Measurements from ENCODE around the gene PIP5K1C. TPM values are rescaled to one million over a fixed set of nuclear protein-coding genes. Genes with fewer than 3 reads are reported as not detected.

The PIP5K1C gene, protein sequence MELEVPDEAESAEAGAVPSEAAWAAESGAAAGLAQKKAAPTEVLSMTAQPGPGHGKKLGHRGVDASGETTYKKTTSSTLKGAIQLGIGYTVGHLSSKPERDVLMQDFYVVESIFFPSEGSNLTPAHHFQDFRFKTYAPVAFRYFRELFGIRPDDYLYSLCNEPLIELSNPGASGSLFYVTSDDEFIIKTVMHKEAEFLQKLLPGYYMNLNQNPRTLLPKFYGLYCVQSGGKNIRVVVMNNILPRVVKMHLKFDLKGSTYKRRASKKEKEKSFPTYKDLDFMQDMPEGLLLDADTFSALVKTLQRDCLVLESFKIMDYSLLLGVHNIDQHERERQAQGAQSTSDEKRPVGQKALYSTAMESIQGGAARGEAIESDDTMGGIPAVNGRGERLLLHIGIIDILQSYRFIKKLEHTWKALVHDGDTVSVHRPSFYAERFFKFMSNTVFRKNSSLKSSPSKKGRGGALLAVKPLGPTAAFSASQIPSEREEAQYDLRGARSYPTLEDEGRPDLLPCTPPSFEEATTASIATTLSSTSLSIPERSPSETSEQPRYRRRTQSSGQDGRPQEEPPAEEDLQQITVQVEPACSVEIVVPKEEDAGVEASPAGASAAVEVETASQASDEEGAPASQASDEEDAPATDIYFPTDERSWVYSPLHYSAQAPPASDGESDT
- total RNA-seq = 26.5 and 26.6 TPM in 2 replicates

GRCh38 chr19:3700242-3701032 is at the start of gene PIP5K1C:
Gene PIP5K1C, minus strand, starts transcription at chr19:3700468. Its CDS starts 78 bp downstream, at chr19:3700390.
- TF ChIP-seq, protein P1, sequence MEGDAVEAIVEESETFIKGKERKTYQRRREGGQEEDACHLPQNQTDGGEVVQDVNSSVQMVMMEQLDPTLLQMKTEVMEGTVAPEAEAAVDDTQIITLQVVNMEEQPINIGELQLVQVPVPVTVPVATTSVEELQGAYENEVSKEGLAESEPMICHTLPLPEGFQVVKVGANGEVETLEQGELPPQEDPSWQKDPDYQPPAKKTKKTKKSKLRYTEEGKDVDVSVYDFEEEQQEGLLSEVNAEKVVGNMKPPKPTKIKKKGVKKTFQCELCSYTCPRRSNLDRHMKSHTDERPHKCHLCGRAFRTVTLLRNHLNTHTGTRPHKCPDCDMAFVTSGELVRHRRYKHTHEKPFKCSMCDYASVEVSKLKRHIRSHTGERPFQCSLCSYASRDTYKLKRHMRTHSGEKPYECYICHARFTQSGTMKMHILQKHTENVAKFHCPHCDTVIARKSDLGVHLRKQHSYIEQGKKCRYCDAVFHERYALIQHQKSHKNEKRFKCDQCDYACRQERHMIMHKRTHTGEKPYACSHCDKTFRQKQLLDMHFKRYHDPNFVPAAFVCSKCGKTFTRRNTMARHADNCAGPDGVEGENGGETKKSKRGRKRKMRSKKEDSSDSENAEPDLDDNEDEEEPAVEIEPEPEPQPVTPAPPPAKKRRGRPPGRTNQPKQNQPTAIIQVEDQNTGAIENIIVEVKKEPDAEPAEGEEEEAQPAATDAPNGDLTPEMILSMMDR (IDR thresholded peaks at IDR 0.05; ENCODE audit: insufficient read depth, low read length, poor library complexity, severe bottlenecking) = peak; percentile 65
- DNase-seq (ENCODE audit: low read depth) = no peak
- Histone ChIP-seq H3K27me3 (ENCODE audit: control insufficient read depth, insufficient read depth, low read length) (no peaks in the 10 kb centered on the region), H3K4me3 (ENCODE audit: low read depth, low read length) (peak within 1 kb of the TSS; percentile 89), H3K36me3 (ENCODE audit: control insufficient read depth, insufficient read depth, low read length) (no peaks in the 10 kb centered on the region)

DNA sequence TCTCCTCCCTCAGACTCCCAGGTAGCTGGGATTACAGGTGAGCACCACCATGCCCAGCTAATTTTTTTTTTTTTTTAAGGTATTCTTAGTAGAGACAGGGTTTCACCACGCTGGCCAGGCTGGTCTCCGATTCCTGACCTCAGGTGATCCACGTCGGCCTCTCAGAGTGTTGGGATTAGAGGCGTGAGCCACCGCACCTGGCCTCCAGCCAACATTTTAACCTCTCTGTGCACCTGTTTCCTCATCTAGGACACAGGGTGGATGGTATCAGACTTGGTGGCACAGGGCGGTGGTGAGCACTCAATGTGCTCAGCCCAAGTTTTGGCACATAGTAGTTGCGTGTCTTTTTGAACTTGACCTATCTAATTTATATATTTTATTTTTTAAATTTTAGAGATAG is 48.7 kb upstream of the PIP5K1C start:
- TF ChIP-seq, protein P1 (IDR thresholded peaks at IDR 0.05; ENCODE audit: insufficient read depth, low read length, poor library complexity, severe bottlenecking) = no peak
- DNase-seq (ENCODE audit: low read depth) = no peak
- Histone ChIP-seq H3K27me3 (ENCODE audit: control insufficient read depth, insufficient read depth, low read length) (peaks cover 9% of the 10 kb centered on the region), H3K36me3 (ENCODE audit: control insufficient read depth, insufficient read depth, low read length) (no peaks in the 10 kb centered on the region), H3K4me3 (ENCODE audit: low read depth, low read length) (no peak overlapping the region)

- Histone ChIP-seq H3K27me3 (ENCODE audit: control insufficient read depth, insufficient read depth, low read length) (peaks cover 9% of the 10 kb centered on the region), H3K4me3 (ENCODE audit: low read depth, low read length) (no peak overlapping the region), H3K36me3 (ENCODE audit: control insufficient read depth, insufficient read depth, low read length) (no peaks in the 10 kb centered on the region)
- TF ChIP-seq, protein P1 (IDR thresholded peaks at IDR 0.05; ENCODE audit: insufficient read depth, low read length, poor library complexity, severe bottlenecking) = no peak
- DNase-seq (ENCODE audit: low read depth) = no peak
These were observed 46.2 kb upstream of the PIP5K1C start for GRCh38 chr19:3746371-3747056.

DNA sequence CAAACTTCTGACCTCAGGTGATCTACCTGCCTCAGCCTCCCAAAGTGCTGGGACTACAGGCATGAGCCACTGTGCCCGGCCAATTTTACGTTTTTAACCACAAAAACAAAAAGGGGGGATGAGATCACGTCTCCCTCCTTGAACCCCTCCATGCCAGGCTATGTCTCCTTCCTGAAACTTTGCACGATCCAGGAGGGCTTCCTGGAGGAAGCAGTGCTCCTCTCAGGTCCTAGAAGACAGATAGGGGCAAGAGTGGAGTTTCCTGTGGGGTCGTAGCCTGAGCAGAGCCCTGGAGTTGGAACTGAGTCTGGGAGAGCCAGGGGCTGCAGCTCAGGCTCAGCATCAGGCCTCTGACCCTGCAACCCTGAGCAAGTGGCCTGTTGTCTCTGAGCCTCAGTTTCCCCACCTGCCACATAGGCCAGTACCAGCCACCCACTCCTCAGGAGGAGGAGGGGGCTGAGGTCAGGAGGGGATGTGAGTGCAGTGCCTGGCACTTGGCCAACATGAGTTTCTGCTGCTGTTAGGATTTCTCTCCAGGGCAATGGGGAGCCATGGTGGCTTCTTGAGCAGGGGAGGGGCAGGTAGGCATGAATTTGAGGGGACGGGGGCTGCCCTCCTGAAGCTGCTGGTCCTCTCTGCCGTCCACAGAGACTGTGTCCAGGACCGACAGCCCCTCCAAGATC is 45.2 kb upstream of the PIP5K1C start:
- TF ChIP-seq, protein P1 (IDR thresholded peaks at IDR 0.05; ENCODE audit: insufficient read depth, low read length, poor library complexity, severe bottlenecking) = no peak
- Histone ChIP-seq H3K27me3 (ENCODE audit: control insufficient read depth, insufficient read depth, low read length) (peaks cover 9% of the 10 kb centered on the region), H3K36me3 (ENCODE audit: control insufficient read depth, insufficient read depth, low read length) (no peaks in the 10 kb centered on the region), H3K4me3 (ENCODE audit: low read depth, low read length) (no peak overlapping the region)
- no peak for DNase-seq (ENCODE audit: low read depth)

DNA sequence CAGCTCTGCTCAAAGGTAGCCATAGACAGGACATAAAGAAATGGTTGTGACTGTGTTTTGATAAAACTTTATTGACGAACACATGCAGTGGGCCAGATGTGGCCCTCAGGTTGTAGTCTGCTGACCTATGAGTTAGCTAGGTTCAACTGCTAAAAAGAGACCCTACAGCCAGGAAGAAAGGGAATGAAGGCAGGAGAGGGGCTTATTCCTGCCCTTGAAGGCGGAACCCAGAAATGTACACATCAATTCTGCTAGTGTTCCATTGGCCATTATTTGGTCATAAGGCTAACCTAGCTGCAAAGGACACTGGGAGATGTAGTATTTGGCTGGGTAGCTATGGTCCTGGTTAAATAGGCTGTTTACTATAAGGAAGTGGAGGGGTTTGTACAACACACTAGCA is 43.2 kb upstream of the PIP5K1C start:
- TF ChIP-seq, protein P1 (IDR thresholded peaks at IDR 0.05; ENCODE audit: insufficient read depth, low read length, poor library complexity, severe bottlenecking) = no peak
- peaks cover 9% of the 10 kb centered on the region for H3K27me3 ChIP-seq (ENCODE audit: control insufficient read depth, insufficient read depth, low read length)
- DNase-seq (ENCODE audit: low read depth) = no peak

More for the DNA sequence above, 43.2 kb upstream of the PIP5K1C start:
- H3K4me3 ChIP-seq (ENCODE audit: low read depth, low read length) = no peak overlapping the region
- H3K36me3 ChIP-seq (ENCODE audit: control insufficient read depth, insufficient read depth, low read length) = no peaks in the 10 kb centered on the region

Data from kidney epithelial cell (primary cell).